Fibroblast of skin of back (primary cell): ENCODE measurements around the gene BORCS8.
"Not testable (repeated sequence)": the region's sequence is repeated elsewhere in the genome, so short reads cannot be mapped to it uniquely, and the experiment has no call there.

ENCODE experiments used
- DNase-seq: peaks from one replicate; pipeline ENCODE4 v3.0.0-alpha.2; 2013

BORCS8 gene

GRCh38 chr19:19179548-19180441 lies 12.2 kb downstream of the BORCS8 start:
- DNase-seq, result no peak

- DNase-seq, result peak; percentile 4
Measured at GRCh38 chr19:19176950-19177349, 15.0 kb downstream of the BORCS8 start.

- DNase-seq, result not testable (repeated sequence)
Measured at GRCh38 chr19:19173243-19173642, 18.7 kb downstream of the BORCS8 start.

GRCh38 chr19:19171821-19172532 lies 20.0 kb downstream of the BORCS8 start:
- DNase-seq, result peak; percentile 25

GRCh38 chr19:19170873-19171672 lies 20.9 kb downstream of the BORCS8 start:
- DNase-seq, result no peak

GRCh38 chr19:19170053-19170872 lies 21.7 kb downstream of the BORCS8 start, which contains the start of gene MEF2B:
TSS of gene MEF2B (minus strand) at chr19:19170263. CDS start at chr19:19150735, 19,528 bp downstream.
- peak; percentile 56 for DNase-seq

- DNase-seq, result no peak
Measured at GRCh38 chr19:19169236-19170052, 22.5 kb downstream of the BORCS8 start.

GRCh38 chr19:19167612-19168011 lies 24.3 kb downstream of the BORCS8 start:
- no peak for DNase-seq

- no peak for DNase-seq
Measured at GRCh38 chr19:19165396-19165795, 26.6 kb downstream of the BORCS8 start.

GRCh38 chr19:19162495-19162894 lies 29.5 kb downstream of the BORCS8 start:
- DNase-seq, result no peak

- no peak for DNase-seq
Measured at GRCh38 chr19:19160461-19161035, 31.4 kb downstream of the BORCS8 start.

- no peak for DNase-seq
Measured at GRCh38 chr19:19159534-19159933, 32.4 kb downstream of the BORCS8 start.

- DNase-seq, result no peak
Measured at GRCh38 chr19:19157808-19158207, 34.1 kb downstream of the BORCS8 start.

- no peak for DNase-seq
Measured at GRCh38 chr19:19155495-19156219, 36.3 kb downstream of the BORCS8 start.

- DNase-seq, result no peak
Measured at GRCh38 chr19:19154768-19155494, 37.0 kb downstream of the BORCS8 start.

- no peak for DNase-seq
Measured at GRCh38 chr19:19152668-19153384, 39.1 kb downstream of the BORCS8 start.

GRCh38 chr19:19151418-19151817 lies 40.5 kb downstream of the BORCS8 start:
- no peak for DNase-seq

- DNase-seq, result no peak
Measured at GRCh38 chr19:19149435-19149834, 42.5 kb downstream of the BORCS8 start.
